GM18511 (cell line): Measurements from ENCODE around the gene MAEA.
A peak's percentile ranks its signal among the peaks of the same experiment; 100 is the strongest.
"Not testable (repeated sequence)": the region's sequence is repeated elsewhere in the genome, so short reads cannot be mapped to it uniquely, and the experiment has no call there.

ENCODE experiments used
- ATAC-seq: cut with Tn5 transposase; IDR thresholded peaks from one replicate; pipeline ENCODE4 v1.9.1; 2021; ENCODE audit warnings: mild to moderate bottlenecking, moderate library complexity; ENCODE audit not compliant: unreplicated experiment

Gene MAEA

GRCh38 chr4:1333256-1333655, 43.6 kb downstream of the MAEA start:
- no peak for ATAC-seq

GRCh38 chr4:1333851-1334578, 44.3 kb downstream of the MAEA start:
- not testable (repeated sequence) for ATAC-seq

- ATAC-seq, result no peak
Measured at GRCh38 chr4:1334579-1334895, 44.8 kb downstream of the MAEA start.

- not testable (repeated sequence) for ATAC-seq
Measured at GRCh38 chr4:1335193-1335883, 45.6 kb downstream of the MAEA start.

- no peak for ATAC-seq
Measured at GRCh38 chr4:1336088-1336491, 46.4 kb downstream of the MAEA start.

- no peak for ATAC-seq
Measured at GRCh38 chr4:1337376-1337831, 47.7 kb downstream of the MAEA start.

- ATAC-seq, result no peak
Measured at GRCh38 chr4:1337951-1338751, 48.5 kb downstream of the MAEA start.

GRCh38 chr4:1338752-1339414, 49.2 kb downstream of the MAEA start:
- no peak for ATAC-seq

- ATAC-seq, result no peak
Measured at GRCh38 chr4:1339489-1339888, 49.8 kb downstream of the MAEA start.

- ATAC-seq, result no peak
Measured at GRCh38 chr4:1340181-1340747, 50.6 kb downstream of the MAEA start.

- ATAC-seq, result no peak
Measured at GRCh38 chr4:1340861-1341260, 51.2 kb downstream of the MAEA start.

- no peak for ATAC-seq
Measured at GRCh38 chr4:1342003-1342402, 52.3 kb downstream of the MAEA start.

GRCh38 chr4:1344696-1345095, 55.0 kb downstream of the MAEA start:
- no peak for ATAC-seq

GRCh38 chr4:1345903-1346780, 56.5 kb downstream of the MAEA start:
- peak; percentile 35 for ATAC-seq

- peak; percentile 94 for ATAC-seq
Measured at GRCh38 chr4:1346781-1347409, 57.2 kb downstream of the MAEA start, which contains the start of gene UVSSA. Gene UVSSA, plus strand, starts transcription at chr4:1347208. Its CDS starts 884 bp downstream, at chr4:1348092.

GRCh38 chr4:1347410-1347864, 57.7 kb downstream of the MAEA start:
- ATAC-seq, result peak; percentile 37

- ATAC-seq, result no peak
Measured at GRCh38 chr4:1348014-1348513, 58.4 kb downstream of the MAEA start.

GRCh38 chr4:1348746-1349145, 59.1 kb downstream of the MAEA start:
- ATAC-seq, result no peak
